DND-41 (cell line): Measurements from ENCODE around the gene CISD3.
A peak's percentile ranks its signal among the peaks of the same experiment; 100 is the strongest.

Source experiments
- ATAC-seq: fragments of 200-7000 bp; cut with Tn5 transposase; 3 replicates; pipeline ENCODE4 v1.9.1; 2021; ENCODE audit warnings: low read depth; ENCODE audit not compliant: insufficient read depth
- DNase-seq: peaks from one replicate; pipeline ENCODE4 v3.0.0-alpha.2; 2020
- H2AFZ ChIP-seq: 2 replicates; pipeline ENCODE4 v1.6.0; 2012; ENCODE audit warnings: low read depth, low read length
- H3K27ac ChIP-seq: 2 replicates; pipeline ENCODE4 v1.5.1; 2012; ENCODE audit warnings: low read length, inconsistent platforms
- H3K27me3 ChIP-seq: fragments of 200-600 bp; sonication (generic); 2 replicates; pipeline ENCODE4 v1.6.0; 2012; ENCODE audit warnings: low read length, mild to moderate bottlenecking, inconsistent platforms; ENCODE audit not compliant: insufficient read depth, poor library complexity
- H3K36me3 ChIP-seq: 2 replicates; pipeline ENCODE4 v1.5.1; 2012; ENCODE audit warnings: low read length, inconsistent platforms; ENCODE audit not compliant: insufficient read depth
- H3K4me1 ChIP-seq: 2 replicates; pipeline ENCODE4 v1.5.1; 2012; ENCODE audit warnings: mild to moderate bottlenecking, low read length; ENCODE audit not compliant: insufficient read depth
- H3K4me2 ChIP-seq: 2 replicates; pipeline ENCODE4 v1.6.0; 2012; ENCODE audit warnings: mild to moderate bottlenecking, moderate library complexity, low read length, inconsistent platforms; ENCODE audit not compliant: insufficient read depth
- H3K4me3 ChIP-seq, 2 experiments: fragments of 200-600 bp in 1 of 2; shearing (Covaris generic) in 1 of 2; 2 replicates each; pipeline ENCODE4 v1.5.1; 2012 to 2016; ENCODE audit warnings: inconsistent platforms in 2 of 2, low read length in 2 of 2, mild to moderate bottlenecking in 2 of 2, low read depth in 1 of 2, moderate library complexity in 1 of 2
- H3K79me2 ChIP-seq: 2 replicates; pipeline ENCODE4 v1.6.0; 2012; ENCODE audit warnings: low read length, inconsistent platforms; ENCODE audit not compliant: insufficient read depth
- H3K9ac ChIP-seq: 2 replicates; pipeline ENCODE4 v1.6.0; 2012; ENCODE audit warnings: low read depth, mild to moderate bottlenecking, inconsistent platforms, low read length, moderate library complexity
- H3K9me3 ChIP-seq: 2 replicates; pipeline ENCODE4 v1.5.1; 2012; ENCODE audit warnings: low read length, moderate library complexity, mild to moderate bottlenecking, inconsistent platforms; ENCODE audit not compliant: insufficient read depth, severe bottlenecking
- H4K20me1 ChIP-seq: 2 replicates; pipeline ENCODE4 v1.6.0; 2012; ENCODE audit warnings: low read length; ENCODE audit not compliant: insufficient read depth
- CTCF ChIP-seq: IDR thresholded peaks from 2 replicates; pipeline ENCODE4 v1.5.1; 2012; ENCODE audit warnings: borderline replicate concordance, low read length, moderate library complexity, mild to moderate bottlenecking; ENCODE audit not compliant: poor library complexity, severe bottlenecking; ENCODE audit errors: extremely low read depth
- EZH2 ChIP-seq: IDR thresholded peaks from 3 replicates; pipeline ENCODE4 v1.6.1; 2012; ENCODE audit warnings: borderline replicate concordance, low read depth, mild to moderate bottlenecking, moderate library complexity, low read length, inconsistent platforms; ENCODE audit not compliant: severe bottlenecking

The CISD3 gene

GRCh38 chr17:38750044-38750311, 19.8 kb downstream of the CISD3 start:
- peaks cover 30% of the 10 kb centered on the region for H4K20me1 ChIP-seq
- H3K27ac ChIP-seq, result no peak overlapping the region
- no peak for DNase-seq

GRCh38 chr17:38750312-38751121, 20.4 kb downstream of the CISD3 start:
- H3K27ac ChIP-seq, result peak overlapping the region; percentile 86
- H3K4me1 ChIP-seq, result peaks cover 70% of the 10 kb centered on the region
- H3K9ac ChIP-seq, result peak overlapping the region; percentile 67
- peak overlapping the region; percentile 66 for H2AFZ ChIP-seq
- no peaks in the 10 kb centered on the region for H3K27me3 ChIP-seq
- H3K9me3 ChIP-seq, result no peaks in the 10 kb centered on the region
- TF ChIP-seq EZH2, result no peak
- no peak for TF ChIP-seq CTCF
- peak overlapping the region; percentile 92 for H3K4me2 ChIP-seq
- ATAC-seq (no peak), DNase-seq (no peak)
- H4K20me1 ChIP-seq, result peaks cover 30% of the 10 kb centered on the region
- H3K4me3 ChIP-seq, result peak overlapping the region in 1 of 2 experiments; percentile 88; a peak in 2 of 4 replicates
- peaks cover 54% of the 10 kb centered on the region for H3K79me2 ChIP-seq
- H3K36me3 ChIP-seq, result peaks cover 21% of the 10 kb centered on the region

More at GRCh38 chr17:38750044-38750311, 19.8 kb downstream of the CISD3 start:
- TF ChIP-seq EZH2, result no peak
- TF ChIP-seq CTCF, result no peak
- Histone ChIP-seq H3K4me2 (no peak overlapping the region), H2AFZ (no peak overlapping the region), H3K4me3 (no peak overlapping the region), H3K36me3 (peaks cover 19% of the 10 kb centered on the region), H3K4me1 (peaks cover 69% of the 10 kb centered on the region), H3K9me3 (no peaks in the 10 kb centered on the region), H3K9ac (no peak overlapping the region), H3K27me3 (no peaks in the 10 kb centered on the region), H3K79me2 (peaks cover 55% of the 10 kb centered on the region)
- ATAC-seq, result no peak

- no peak for ATAC-seq
- H3K27ac ChIP-seq, result peak overlapping the region; percentile 86
Observed at GRCh38 chr17:38751144-38751807, 21.1 kb downstream of the CISD3 start.

More at GRCh38 chr17:38751144-38751807, 21.1 kb downstream of the CISD3 start:
- TF ChIP-seq EZH2, result no peak
- TF ChIP-seq CTCF, result no peak
- Histone ChIP-seq H3K9me3 (no peaks in the 10 kb centered on the region), H3K4me2 (peak overlapping the region; percentile 92), H3K4me1 (peaks cover 62% of the 10 kb centered on the region), H3K9ac (peak overlapping the region; percentile 67), H3K79me2 (peaks cover 53% of the 10 kb centered on the region), H3K27me3 (no peaks in the 10 kb centered on the region), H3K4me3 (peak overlapping the region; percentile 37 to 88; a peak in 3 of 4 replicates), H2AFZ (peak overlapping the region; percentile 66), H4K20me1 (peaks cover 22% of the 10 kb centered on the region), H3K36me3 (peaks cover 28% of the 10 kb centered on the region)
- DNase-seq, result peak; percentile 49
